Measurements from ENCODE around the gene DPPA2. TPM values are rescaled to one million over a fixed set of nuclear protein-coding genes. Genes with fewer than 3 reads are reported as not detected.

Gene DPPA2
- total RNA-seq, 1 donor from 2014 or later, result 1.8 TPM

GRCh38 chr3:109334572-109334971 lies 18.3 kb upstream of the DPPA2 start:
- H3K4me2 ChIP-seq, result peak overlapping the region; percentile 85
- Mint-ChIP-seq H3K36me3 (peaks cover 19% of the 10 kb centered on the region), H3K4me3 (peak overlapping the region; percentile 69), H3K27me3 (ENCODE audit: insufficient read depth, low read depth) (peaks cover 4% of the 10 kb centered on the region), H3K9me3 (no peaks in the 10 kb centered on the region), H3K27ac (no peak overlapping the region), H3K4me1 (peaks cover 44% of the 10 kb centered on the region)
- no peaks in the 10 kb centered on the region for H3K27me3 ChIP-seq
- peaks cover 19% of the 10 kb centered on the region for H3K4me1 ChIP-seq
- no peak overlapping the region for H2AFZ ChIP-seq (replicated peaks)
- H3F3A ChIP-seq (ENCODE audit: low read depth), result peaks cover 40% of the 10 kb centered on the region
- no peak for DNase-seq (ENCODE audit: low spot score)
- no peak overlapping the region for H3K27ac ChIP-seq
- H3K9me3 ChIP-seq (ENCODE audit: low read depth), result no peaks in the 10 kb centered on the region
- H4K20me1 ChIP-seq (ENCODE audit: low read depth), result peaks cover 60% of the 10 kb centered on the region
- no peaks in the 10 kb centered on the region for H3K36me3 ChIP-seq
- H3K9ac ChIP-seq, result no peak overlapping the region
- peaks cover 82% of the 10 kb centered on the region for H3K79me2 ChIP-seq (ENCODE audit: low read depth)
- peak overlapping the region; percentile 78 for H3K4me3 ChIP-seq
- TF ChIP-seq EZH2phosphoT487 (IDR thresholded peaks at IDR 0.05) (no peak), EZH2 (IDR thresholded peaks at IDR 0.05) (no peak), CTCF (IDR thresholded peaks at IDR 0.05) (no peak)

- Histone ChIP-seq H3K9me3 (ENCODE audit: low read depth) (no peaks in the 10 kb centered on the region), H4K20me1 (ENCODE audit: low read depth) (peaks cover 87% of the 10 kb centered on the region), H3F3A (ENCODE audit: low read depth) (peaks cover 32% of the 10 kb centered on the region), H3K9ac (no peak overlapping the region), H3K4me1 (peaks cover 19% of the 10 kb centered on the region), H3K4me3 (no peak overlapping the region), H2AFZ (replicated peaks) (no peak overlapping the region), H3K4me2 (no peak overlapping the region), H3K27me3 (no peaks in the 10 kb centered on the region), H3K79me2 (ENCODE audit: low read depth) (peaks cover 78% of the 10 kb centered on the region), H3K36me3 (peaks cover 3% of the 10 kb centered on the region), H3K27ac (no peak overlapping the region)
- peaks cover 4% of the 10 kb centered on the region for H3K27me3 Mint-ChIP-seq (ENCODE audit: insufficient read depth, low read depth)
- H3K27ac Mint-ChIP-seq, result no peak overlapping the region
- peaks cover 34% of the 10 kb centered on the region for H3K36me3 Mint-ChIP-seq
- no peak for TF ChIP-seq CTCF (IDR thresholded peaks at IDR 0.05)
- TF ChIP-seq EZH2 (IDR thresholded peaks at IDR 0.05), result no peak
- no peak for TF ChIP-seq EZH2phosphoT487 (IDR thresholded peaks at IDR 0.05)
- no peaks in the 10 kb centered on the region for H3K9me3 Mint-ChIP-seq
- H3K4me3 Mint-ChIP-seq, result no peak overlapping the region
- no peak for DNase-seq (ENCODE audit: low spot score)
- peaks cover 32% of the 10 kb centered on the region for H3K4me1 Mint-ChIP-seq
Observed at GRCh38 chr3:109331692-109332091, 15.4 kb upstream of the DPPA2 start.

- peaks cover 88% of the 10 kb centered on the region for H4K20me1 ChIP-seq (ENCODE audit: low read depth)
- no peak overlapping the region for H3K4me2 ChIP-seq
- no peak overlapping the region for H3K27ac Mint-ChIP-seq
- H3K4me1 ChIP-seq, result peaks cover 19% of the 10 kb centered on the region
- H3K9ac ChIP-seq, result no peak overlapping the region
- no peak overlapping the region for H3K4me3 Mint-ChIP-seq
- no peak for DNase-seq (ENCODE audit: low spot score)
- no peak overlapping the region for H3K4me3 ChIP-seq
- TF ChIP-seq EZH2 (IDR thresholded peaks at IDR 0.05) (no peak), EZH2phosphoT487 (IDR thresholded peaks at IDR 0.05) (no peak), CTCF (IDR thresholded peaks at IDR 0.05) (no peak)
- no peak overlapping the region for H2AFZ ChIP-seq (replicated peaks)
- H3K4me1 Mint-ChIP-seq, result peaks cover 24% of the 10 kb centered on the region
- peaks cover 7% of the 10 kb centered on the region for H3K36me3 ChIP-seq
- no peaks in the 10 kb centered on the region for H3K27me3 ChIP-seq
- peaks cover 38% of the 10 kb centered on the region for H3K36me3 Mint-ChIP-seq
- H3F3A ChIP-seq (ENCODE audit: low read depth), result peaks cover 35% of the 10 kb centered on the region
- H3K27me3 Mint-ChIP-seq (ENCODE audit: insufficient read depth, low read depth), result no peaks in the 10 kb centered on the region
- peak overlapping the region; percentile 4 for H3K27ac ChIP-seq
- peaks cover 65% of the 10 kb centered on the region for H3K79me2 ChIP-seq (ENCODE audit: low read depth)
- no peaks in the 10 kb centered on the region for H3K9me3 Mint-ChIP-seq
- H3K9me3 ChIP-seq (ENCODE audit: low read depth), result no peaks in the 10 kb centered on the region
Observed at GRCh38 chr3:109330405-109330804, 14.1 kb upstream of the DPPA2 start.
